Measurements from ENCODE around the gene PACRG. TPM values are rescaled to one million over a fixed set of nuclear protein-coding genes. Genes with fewer than 3 reads are reported as not detected.

PACRG gene
- polyA plus RNA-seq, 1 of the 3 experiments (the other 2 are of a cell fraction), result 0.56 TPM

DNA sequence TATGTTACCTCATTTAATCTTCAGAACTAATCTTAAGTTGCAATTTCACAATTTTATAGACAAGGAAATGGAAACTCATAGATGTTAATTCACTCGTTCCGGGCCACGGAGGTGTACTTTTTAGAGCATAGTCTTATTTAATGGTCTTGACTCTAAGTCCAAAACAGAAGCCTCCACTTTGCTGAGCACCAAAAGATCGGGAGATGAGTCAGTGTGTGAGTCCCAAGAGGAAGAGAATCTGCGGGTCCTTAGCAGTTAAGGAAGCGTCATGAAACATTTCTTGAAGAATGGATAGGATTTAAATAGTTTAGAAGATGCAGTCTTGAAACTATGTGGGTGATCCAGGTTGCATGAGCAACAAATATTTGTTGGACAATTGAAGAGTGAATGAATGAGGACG is 454.9 kb downstream of the PACRG start:
- H3K9me2 ChIP-seq, result no peaks in the 10 kb centered on the region
- WGBS (ENCODE audit: low lambda C conversion rate), result 72% methylated on average over 7 of the region's 7 CpGs
- no peaks in the 10 kb centered on the region for H4K20me1 ChIP-seq (ENCODE audit: insufficient read depth)

DNA sequence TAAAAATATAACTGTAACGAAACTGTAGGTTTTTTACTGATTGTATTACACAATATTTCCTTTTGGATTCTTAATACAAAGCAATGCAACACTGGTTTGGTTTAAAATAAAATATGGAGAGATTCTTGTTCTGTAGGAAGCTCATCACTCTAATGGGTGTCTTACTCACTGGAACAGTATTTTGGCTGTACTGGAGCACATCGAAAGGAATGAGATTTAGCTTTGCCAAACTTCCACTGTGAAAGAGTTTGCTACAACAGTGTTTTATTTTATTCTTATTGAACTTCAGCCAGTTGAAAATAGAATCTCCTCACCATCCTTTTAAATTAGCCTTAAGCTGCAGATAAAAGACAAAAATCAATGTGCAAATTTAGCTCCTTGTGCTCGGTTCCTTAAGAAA is 456.0 kb downstream of the PACRG start:
- Histone ChIP-seq H3K9me3 (no peaks in the 10 kb centered on the region), H3K79me2 (ENCODE audit: insufficient read depth) (no peaks in the 10 kb centered on the region), H3K9ac (no peak overlapping the region), H3K4me3 (ENCODE audit: low read depth in 2 of 2, low read length in 1 of 2) (no peak overlapping the region), H3K4me2 (no peak overlapping the region), H3K27ac (ENCODE audit: low read depth in 2 of 2, low read length in 1 of 2) (no peak overlapping the region), H2AFZ (ENCODE audit: low read depth) (no peak overlapping the region), H3K4me1 (ENCODE audit: control insufficient read depth in 1 of 2, insufficient read depth in 2 of 2, low read depth in 1 of 2, low read length in 1 of 2) (peaks cover 0 to 3% of the 10 kb centered on the region in 2 experiments; a peak in 1 of 4 replicates), H3F3A (replicated peaks; ENCODE audit: insufficient read depth) (no peaks in the 10 kb centered on the region), H3K36me3 (replicated peaks in 1 of 2; ENCODE audit: control insufficient read depth in 1 of 2, insufficient read depth in 2 of 2, low read length in 1 of 2) (no peaks in the 10 kb centered on the region), H4K20me1 (ENCODE audit: insufficient read depth) (no peaks in the 10 kb centered on the region), H3K27me3 (ENCODE audit: insufficient read depth) (no peaks in the 10 kb centered on the region), H3K9me2 (no peaks in the 10 kb centered on the region)
- ChIA-PET POLR2A (no interaction called here), CTCF (interaction anchor here (0.8 to 1.2 kb wide), 2 partner anchors 12 to 562 kb away, joined by 3 to 5 read pairs; no protein-coding TSS in a partner anchor)
- 52% methylated on average over 3 of the region's 3 CpGs for WGBS (ENCODE audit: low lambda C conversion rate)
- no peak for DNase-seq
- no peak for TF ChIP-seq SIN3A (IDR thresholded peaks at IDR 0.05; ENCODE audit: borderline replicate concordance, low read depth, low read length)
- TF ChIP-seq, protein P1, sequence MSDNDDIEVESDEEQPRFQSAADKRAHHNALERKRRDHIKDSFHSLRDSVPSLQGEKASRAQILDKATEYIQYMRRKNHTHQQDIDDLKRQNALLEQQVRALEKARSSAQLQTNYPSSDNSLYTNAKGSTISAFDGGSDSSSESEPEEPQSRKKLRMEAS (IDR thresholded peaks at IDR 0.05; ENCODE audit: low read depth), result no peak

More for the DNA sequence above, 454.9 kb downstream of the PACRG start:
- Histone ChIP-seq H3K4me3 (ENCODE audit: low read depth in 2 of 2, low read length in 1 of 2) (no peak overlapping the region), H3K9ac (no peak overlapping the region), H3K79me2 (ENCODE audit: insufficient read depth) (no peaks in the 10 kb centered on the region), H3K4me1 (ENCODE audit: control insufficient read depth in 1 of 2, insufficient read depth in 2 of 2, low read depth in 1 of 2, low read length in 1 of 2) (peaks cover 0 to 3% of the 10 kb centered on the region in 2 experiments; a peak in 1 of 4 replicates), H2AFZ (ENCODE audit: low read depth) (no peak overlapping the region), H3K36me3 (replicated peaks in 1 of 2; ENCODE audit: control insufficient read depth in 1 of 2, insufficient read depth in 2 of 2, low read length in 1 of 2) (no peaks in the 10 kb centered on the region), H3K4me2 (no peak overlapping the region), H3K27ac (ENCODE audit: low read depth in 2 of 2, low read length in 1 of 2) (no peak overlapping the region), H3K27me3 (ENCODE audit: insufficient read depth) (no peaks in the 10 kb centered on the region), H3K9me3 (no peaks in the 10 kb centered on the region), H3F3A (replicated peaks; ENCODE audit: insufficient read depth) (no peaks in the 10 kb centered on the region)
- POLR2A ChIA-PET, result no interaction called here
- CTCF ChIA-PET, result no interaction called here
- no peak for DNase-seq
- TF ChIP-seq CHD2 (IDR thresholded peaks at IDR 0.05; ENCODE audit: low read length, partially characterized antibody), result no peak
- TF ChIP-seq MEF2A (IDR thresholded peaks at IDR 0.05; ENCODE audit: borderline replicate concordance, low read depth), result no peak
- no peak for TF ChIP-seq NFIC (IDR thresholded peaks at IDR 0.05; ENCODE audit: borderline replicate concordance)
- no peak for TF ChIP-seq FOXM1 (IDR thresholded peaks at IDR 0.05; ENCODE audit: low read depth)
- no peak for TF ChIP-seq SMC3 (IDR thresholded peaks at IDR 0.05; ENCODE audit: low read depth, low read length)
- no peak for TF ChIP-seq SIN3A (IDR thresholded peaks at IDR 0.05; ENCODE audit: borderline replicate concordance, low read depth, low read length)
- TF ChIP-seq RXRA (IDR thresholded peaks at IDR 0.05; ENCODE audit: borderline replicate concordance, low read depth), result no peak
- TF ChIP-seq, protein P2, sequence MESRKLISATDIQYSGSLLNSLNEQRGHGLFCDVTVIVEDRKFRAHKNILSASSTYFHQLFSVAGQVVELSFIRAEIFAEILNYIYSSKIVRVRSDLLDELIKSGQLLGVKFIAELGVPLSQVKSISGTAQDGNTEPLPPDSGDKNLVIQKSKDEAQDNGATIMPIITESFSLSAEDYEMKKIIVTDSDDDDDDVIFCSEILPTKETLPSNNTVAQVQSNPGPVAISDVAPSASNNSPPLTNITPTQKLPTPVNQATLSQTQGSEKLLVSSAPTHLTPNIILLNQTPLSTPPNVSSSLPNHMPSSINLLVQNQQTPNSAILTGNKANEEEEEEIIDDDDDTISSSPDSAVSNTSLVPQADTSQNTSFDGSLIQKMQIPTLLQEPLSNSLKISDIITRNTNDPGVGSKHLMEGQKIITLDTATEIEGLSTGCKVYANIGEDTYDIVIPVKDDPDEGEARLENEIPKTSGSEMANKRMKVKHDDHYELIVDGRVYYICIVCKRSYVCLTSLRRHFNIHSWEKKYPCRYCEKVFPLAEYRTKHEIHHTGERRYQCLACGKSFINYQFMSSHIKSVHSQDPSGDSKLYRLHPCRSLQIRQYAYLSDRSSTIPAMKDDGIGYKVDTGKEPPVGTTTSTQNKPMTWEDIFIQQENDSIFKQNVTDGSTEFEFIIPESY (IDR thresholded peaks at IDR 0.05; ENCODE audit: borderline replicate concordance, low read depth), result no peak
- no peak for TF ChIP-seq JUND (IDR thresholded peaks at IDR 0.05)
- TF ChIP-seq FOXJ3 (CRISPR knock-in tag; IDR thresholded peaks at IDR 0.05), result no peak
- TF ChIP-seq RAD21 (IDR thresholded peaks at IDR 0.05; ENCODE audit: low read length), result no peak
- TF ChIP-seq EZH2phosphoT487 (IDR thresholded peaks at IDR 0.05; ENCODE audit: borderline replicate concordance, low read depth), result no peak
- no peak for TF ChIP-seq TAF1 (IDR thresholded peaks at IDR 0.05; ENCODE audit: borderline replicate concordance, low read depth, low read length)
- TF ChIP-seq RFX5 (IDR thresholded peaks at IDR 0.05; ENCODE audit: low read length), result no peak
- no peak for TF ChIP-seq EP300 (IDR thresholded peaks at IDR 0.05; ENCODE audit: borderline replicate concordance in 1 of 2, low read depth in 1 of 2, low read length in 1 of 2)
